HCT116 (cell line): ENCODE data around the gene DOHH. TPM values are rescaled to one million over a fixed set of nuclear protein-coding genes. Genes with fewer than 3 reads are reported as not detected.

Source experiments
- ATAC-seq: fragments of 200-7000 bp; cut with Tn5 transposase; 2 replicates; pipeline ENCODE4 v1.9.1; 2020; ENCODE audit warnings: mild to moderate bottlenecking, moderate library complexity
- BruUV-seq: library from RNA; stranded (reverse); fragments of 400-500 nt; replicated peaks from 2 replicates; lab custom pipeline; 2021; lab: Mats Ljungman, UMichigan
- CTCF ChIA-PET: fragments of 300-600 bp; sonication (Branson Sonifier 250); formaldehyde crosslinking; loops from one replicate; lab custom pipeline; 2021; ENCODE audit warnings: antibody characterized with exemption; lab: Charles Lee
- POLR2A ChIA-PET: fragments of 300-600, 350-600 bp; sonication (Branson Sonifier 250); formaldehyde crosslinking; loops from one replicate; lab custom pipeline; 2021; ENCODE audit warnings: antibody characterized with exemption; lab: Charles Lee
- RAD21 ChIA-PET, 2 experiments: fragments of 300-600 bp; sonication (Branson Sonifier 250); formaldehyde crosslinking; loops; one replicate each; lab custom pipeline; 2023; ENCODE audit warnings: low total read pairs in 2 of 2; ENCODE audit not compliant: uncharacterized antibody in 2 of 2, unreplicated experiment in 2 of 2, low non-redundant PET in 1 of 2; lab: Charles Lee
- DNase-seq: peaks from one replicate; pipeline ENCODE4 v3.0.0-alpha.2; 2010; ENCODE audit warnings: low read depth, low spot score
- H2AFZ ChIP-seq: fragments of 200-600 bp; shearing (Covaris generic), sonication (generic); 2 replicates; pipeline ENCODE4 v1.6.1; 2017; ENCODE audit warnings: low read depth, mixed run types, mixed read lengths, antibody characterized with exemption, low read length; ENCODE audit not compliant: poor library complexity, severe bottlenecking
- H3K27ac ChIP-seq: 2 replicates; pipeline ENCODE4 v1.5.1; 2012; ENCODE audit warnings: low read depth, low read length
- H3K27me3 ChIP-seq: fragments of 200-600 bp; sonication (generic); 2 replicates; pipeline ENCODE4 v1.6.1; 2016; ENCODE audit warnings: mixed run types, low read length, mixed read lengths; ENCODE audit not compliant: insufficient read depth
- H3K36me3 ChIP-seq, 2 experiments: fragments of 200-500 bp in 1 of 2; fragments of 200-600 bp in 1 of 2; sonication (Bioruptor generic) in 1 of 2; sonication (generic) in 1 of 2; 2 replicates each; pipeline versions ENCODE4 v1.5.1 to v1.6.1; 2014 to 2016; ENCODE audit warnings: low read length in 2 of 2, inconsistent platforms in 1 of 2, mixed read lengths in 1 of 2, mixed run types in 1 of 2; ENCODE audit not compliant: insufficient read depth in 2 of 2, control insufficient read depth in 1 of 2
- H3K4me1 ChIP-seq, 2 experiments: fragments of 200-600 bp in 1 of 2; sonication (generic) in 1 of 2; 2 replicates each; pipeline versions ENCODE4 v1.5.1 to v1.6.1; 2012 to 2017; ENCODE audit warnings: low read length in 2 of 2, inconsistent platforms in 1 of 2, mild to moderate bottlenecking in 1 of 2, mixed read lengths in 1 of 2, mixed run types in 1 of 2, moderate library complexity in 1 of 2; ENCODE audit not compliant: insufficient read depth in 2 of 2, control insufficient read depth in 1 of 2
- H3K4me2 ChIP-seq: fragments of 200-600 bp; sonication (generic); 2 replicates; pipeline ENCODE4 v1.6.1; 2017; ENCODE audit warnings: mixed run types, low read length, mixed read lengths
- H3K4me3 ChIP-seq, 2 experiments: fragments of 200-600 bp in 1 of 2; sonication (generic) in 1 of 2; replicated peaks in 1 of 2; 2 replicates each; pipeline ENCODE4 v1.5.1; 2011 to 2016; ENCODE audit warnings: low read length in 2 of 2, control low read depth in 1 of 2, low read depth in 1 of 2, mild to moderate bottlenecking in 1 of 2, mixed read lengths in 1 of 2, mixed run types in 1 of 2
- H3K79me2 ChIP-seq: fragments of 200-600 bp; sonication (generic); 2 replicates; pipeline ENCODE4 v1.6.1; 2017; ENCODE audit warnings: mild to moderate bottlenecking, mixed run types, low read length, moderate library complexity, mixed read lengths; ENCODE audit not compliant: insufficient read depth
- H3K9ac ChIP-seq: fragments of 200-600 bp; sonication (generic); 2 replicates; pipeline ENCODE4 v1.6.1; 2016; ENCODE audit warnings: low read length, mixed read lengths
- H3K9me2 ChIP-seq: fragments of 200-600 bp; sonication (generic), shearing (Covaris generic); 2 replicates; pipeline ENCODE4 v1.6.1; 2017; ENCODE audit warnings: mixed run types, mild to moderate bottlenecking, moderate library complexity; ENCODE audit not compliant: insufficient read depth
- H3K9me3 ChIP-seq, 2 experiments: fragments of 200-500 bp in 1 of 2; fragments of 200-600 bp in 1 of 2; sonication (Bioruptor generic) in 1 of 2; sonication (generic) in 1 of 2; 2 replicates each; pipeline ENCODE4 v1.6.1; 2014 to 2017; ENCODE audit warnings: low read length in 2 of 2, mixed read lengths in 2 of 2, inconsistent platforms in 1 of 2, low read depth in 1 of 2, mild to moderate bottlenecking in 1 of 2, mixed run types in 1 of 2, moderate library complexity in 1 of 2; ENCODE audit not compliant: control insufficient read depth in 1 of 2, insufficient read depth in 1 of 2
- H4K20me1 ChIP-seq: fragments of 200-600 bp; sonication (generic), shearing (Covaris generic); 2 replicates; pipeline ENCODE4 v1.6.1; 2017; ENCODE audit warnings: mixed run types, mild to moderate bottlenecking, moderate library complexity; ENCODE audit not compliant: insufficient read depth
- ATF3 ChIP-seq: IDR thresholded peaks from 2 replicates; pipeline ENCODE4 v1.6.1; 2012
- ELF1 ChIP-seq: IDR thresholded peaks from 2 replicates; pipeline ENCODE4 v1.6.1; 2012; ENCODE audit warnings: low read depth, borderline replicate concordance
- EZH2 ChIP-seq: fragments of 200-600 bp; sonication (generic); IDR thresholded peaks from 2 replicates; pipeline ENCODE4 v1.6.1; 2017; ENCODE audit warnings: antibody characterized with exemption, mixed run types
- JUND ChIP-seq: IDR thresholded peaks from 2 replicates; pipeline ENCODE4 v1.6.1; 2012
- POLR2A ChIP-seq: IDR thresholded peaks from 2 replicates; pipeline ENCODE4 v1.7.0; 2011; ENCODE audit warnings: borderline replicate concordance; ENCODE audit not compliant: insufficient read depth, insufficient read length; ENCODE audit errors: extremely low read depth
- POLR2AphosphoS5 ChIP-seq: IDR thresholded peaks from 2 replicates; pipeline ENCODE4 v1.6.1; 2011; ENCODE audit warnings: mild to moderate bottlenecking, low read depth, low read length, moderate library complexity
- SP1 ChIP-seq: IDR thresholded peaks from 2 replicates; pipeline ENCODE4 v1.6.1; 2012; ENCODE audit warnings: low read depth
- SRF ChIP-seq: IDR thresholded peaks from 2 replicates; pipeline ENCODE4 v1.6.1; 2012; ENCODE audit warnings: low read depth
- ZBTB33 ChIP-seq: IDR thresholded peaks from 2 replicates; pipeline ENCODE4 v1.6.1; 2011; ENCODE audit warnings: mild to moderate bottlenecking, low read length, moderate library complexity; ENCODE audit not compliant: insufficient replicate concordance; ENCODE audit errors: extremely low read depth
- ZNF274 ChIP-seq: fragments of 200-500 bp; sonication (Bioruptor generic); IDR thresholded peaks from 2 replicates; pipeline ENCODE4 v1.6.1; 2014; ENCODE audit warnings: mild to moderate bottlenecking, low read depth, low read length, inconsistent platforms
- intact Hi-C: fragments of 100-400 bp; cut with micrococcal nuclease; formaldehyde crosslinking; loops from 2 replicates; pipeline ENCODE4 v1.10.0; 2022
- total RNA-seq: library from RNA; stranded (reverse); gene quantifications from one replicate; pipeline ENCODE4 v1.2.1, GENCODE V29; 2021; ENCODE audit not compliant: unreplicated experiment

The DOHH gene
- total RNA-seq, 1 experiment from 2014 or later = 20.9 TPM

GRCh38 chr19:3494559-3494958, 5.9 kb downstream of the DOHH start:
- BruUV-seq = no TSS peak
- POLR2A ChIA-PET = interaction anchor here (1.2 kb wide), 1 partner anchor 10 kb away, joined by 3 read pairs; no protein-coding TSS in a partner anchor
- H2AFZ ChIP-seq = no peak overlapping the region
- no peak overlapping the region for H3K9ac ChIP-seq
- no peaks in the 10 kb centered on the region for H3K27me3 ChIP-seq
- peaks cover 7% of the 10 kb centered on the region in 2 experiments; a peak in 2 of 4 replicates for H3K4me1 ChIP-seq
- no peak overlapping the region for H3K27ac ChIP-seq
- H3K9me2 ChIP-seq = no peaks in the 10 kb centered on the region
- no peaks in the 10 kb centered on the region for H3K9me3 ChIP-seq
- ATAC-seq (no peak), DNase-seq (no peak)
- no peaks in the 10 kb centered on the region for H4K20me1 ChIP-seq
- CTCF ChIA-PET = interaction anchor here (1.3 kb wide), 1 partner anchor 9 kb away, joined by 6 read pairs; no protein-coding TSS in a partner anchor
- H3K36me3 ChIP-seq = peaks cover 2 to 22% of the 10 kb centered on the region in 2 experiments; a peak in 3 of 4 replicates
- H3K79me2 ChIP-seq = peaks cover 29% of the 10 kb centered on the region
- no peak for TF ChIP-seq ZBTB33
- TF ChIP-seq ELF1 = no peak
- TF ChIP-seq ATF3 = no peak
- TF ChIP-seq ZNF274 = no peak
- no peak for TF ChIP-seq SRF
- TF ChIP-seq POLR2AphosphoS5 = no peak
- no peak for TF ChIP-seq EZH2
- no peak for TF ChIP-seq JUND
- TF ChIP-seq SP1 = no peak
- TF ChIP-seq POLR2A = no peak
- intact Hi-C loops = no loop called here
- RAD21 ChIA-PET = no interaction called here
- H3K4me3 ChIP-seq = no peak overlapping the region
- no peak overlapping the region for H3K4me2 ChIP-seq
